ENCODE results near the gene BIRC3. TPM values are rescaled to one million over a fixed set of nuclear protein-coding genes. Genes with fewer than 3 reads are reported as not detected.

The BIRC3 gene
- total RNA-seq, 1 experiment from 2014 or later: 65.4 TPM

- no peak for DNase-seq (ENCODE audit: low read depth, low spot score)
- BruUV-seq (replicated peaks): no TSS peak
- intact Hi-C loops (cut with micrococcal nuclease; ENCODE audit: unreplicated experiment) (no loop called here), in situ Hi-C loops (cut with HindIII; ENCODE audit: low pct_unique_long_range_greater_than_20kb, low sequenced_read_pairs) (no loop called here)
- ATAC-seq: no peak
- Histone ChIP-seq H3K4me3 (ENCODE audit: low read depth in 2 of 2, low read length in 2 of 2) (no peak overlapping the region), H3K9me3 (ENCODE audit: control insufficient read depth, insufficient read depth, low read depth, low read length) (no peaks in the 10 kb centered on the region), H3K27ac (ENCODE audit: low read length) (no peak overlapping the region), H3K36me3 (ENCODE audit: control insufficient read depth, insufficient read depth, low read length) (peaks cover 52% of the 10 kb centered on the region), H3K4me1 (ENCODE audit: control insufficient read depth, insufficient read depth, low read length) (peaks cover 4% of the 10 kb centered on the region; the same call in 1 of the 2 replicates), H3K27me3 (ENCODE audit: control insufficient read depth, insufficient read depth, low read length) (no peaks in the 10 kb centered on the region)
- TF ChIP-seq CTCF (IDR thresholded peaks at IDR 0.05): no peak
- CTCF ChIA-PET: no interaction called here
- POLR2A ChIA-PET: interaction anchor here (0.5 kb wide), 1 partner anchor 11 kb away, joined by 10 read pairs; no protein-coding TSS in a partner anchor
These were observed 66.6 kb downstream of the BIRC3 start for GRCh38 chr11:102383839-102384238.

GRCh38 chr11:102384419-102385079 is 67.3 kb downstream of the BIRC3 start:
- no peak overlapping the region for H3K4me3 ChIP-seq (ENCODE audit: low read depth in 2 of 2, low read length in 2 of 2)
- no peaks in the 10 kb centered on the region for H3K27me3 ChIP-seq (ENCODE audit: control insufficient read depth, insufficient read depth, low read length)
- H3K4me1 ChIP-seq (ENCODE audit: control insufficient read depth, insufficient read depth, low read length): peaks cover 4% of the 10 kb centered on the region; the same call in 1 of the 2 replicates
- in situ Hi-C loops (cut with HindIII; ENCODE audit: low pct_unique_long_range_greater_than_20kb, low sequenced_read_pairs): no loop called here
- no peaks in the 10 kb centered on the region for H3K9me3 ChIP-seq (ENCODE audit: control insufficient read depth, insufficient read depth, low read depth, low read length)
- DNase-seq (ENCODE audit: low read depth, low spot score) (no peak), ATAC-seq (no peak)
- intact Hi-C loops (cut with micrococcal nuclease; ENCODE audit: unreplicated experiment): no loop called here
- no peak for TF ChIP-seq SIN3A (IDR thresholded peaks at IDR 0.05; ENCODE audit: borderline replicate concordance, insufficient read depth, low read depth, low read length)
- no peak for TF ChIP-seq POLR2AphosphoS5 (IDR thresholded peaks at IDR 0.05; ENCODE audit: low read depth, low read length)
- TF ChIP-seq CTCF (IDR thresholded peaks at IDR 0.05): no peak
- TF ChIP-seq TCF7L2 (IDR thresholded peaks at IDR 0.05; ENCODE audit: low read depth, low read length): no peak
- no peak for TF ChIP-seq REST (IDR thresholded peaks at IDR 0.05; ENCODE audit: insufficient read depth in 1 of 2, low read depth in 2 of 2, low read length in 1 of 2)
- BruUV-seq (replicated peaks): no TSS peak
- H3K27ac ChIP-seq (ENCODE audit: low read length): no peak overlapping the region
- peaks cover 48% of the 10 kb centered on the region for H3K36me3 ChIP-seq (ENCODE audit: control insufficient read depth, insufficient read depth, low read length)
- ChIA-PET POLR2A (interaction anchor here (0.5 kb wide), 1 partner anchor 10 kb away, joined by 10 read pairs; no protein-coding TSS in a partner anchor), CTCF (no interaction called here)
